HG02981 (cell line): Measurements from ENCODE around the gene PPP4R4.
"Not testable (repeated sequence)": the region's sequence is repeated elsewhere in the genome, so short reads cannot be mapped to it uniquely, and the experiment has no call there.

ENCODE experiments used
- ATAC-seq: cut with Tn5 transposase; IDR thresholded peaks from one replicate; pipeline ENCODE4 v1.9.1; 2021; ENCODE audit warnings: mild to moderate bottlenecking, moderate library complexity; ENCODE audit not compliant: unreplicated experiment

The PPP4R4 gene

DNA sequence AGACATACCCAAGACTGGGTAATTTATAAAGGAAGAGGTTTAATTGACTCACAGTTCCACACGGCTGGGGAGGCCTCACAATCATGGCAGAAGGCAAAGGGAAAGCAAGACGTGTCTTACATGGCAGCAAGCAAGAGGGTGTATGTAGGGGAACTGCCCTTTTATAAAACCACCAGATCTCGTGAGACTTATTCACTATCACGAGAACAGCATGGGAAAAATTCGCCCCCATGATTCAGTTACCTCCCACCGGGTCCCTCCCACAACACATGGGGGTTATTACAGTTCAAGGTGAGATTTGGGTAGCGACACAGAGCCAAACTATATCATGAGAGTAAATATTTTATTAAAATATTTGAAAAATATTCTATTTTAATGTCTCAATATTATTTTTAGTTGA lies 94.5 kb downstream of the PPP4R4 start:
- ATAC-seq = not testable (repeated sequence)

DNA sequence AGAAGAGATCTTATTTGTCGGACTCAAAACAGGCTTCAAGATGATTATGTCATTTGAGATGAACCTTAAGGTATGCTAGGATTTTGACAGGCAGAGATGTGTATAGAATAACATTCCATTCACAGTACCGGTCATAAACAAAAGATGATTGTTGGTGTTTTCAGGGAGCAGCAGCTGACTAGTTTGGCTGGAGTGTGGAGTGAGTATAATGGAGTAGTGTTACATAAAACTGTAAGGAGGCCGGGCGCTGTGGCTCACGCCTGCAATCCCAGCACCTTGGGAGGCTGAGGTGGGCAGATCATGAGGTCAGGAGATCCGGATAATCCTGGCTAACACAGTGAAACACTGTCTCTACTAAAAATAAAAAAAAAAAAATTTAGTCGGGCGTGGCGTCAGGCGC lies 95.0 kb downstream of the PPP4R4 start:
- ATAC-seq = no peak

DNA sequence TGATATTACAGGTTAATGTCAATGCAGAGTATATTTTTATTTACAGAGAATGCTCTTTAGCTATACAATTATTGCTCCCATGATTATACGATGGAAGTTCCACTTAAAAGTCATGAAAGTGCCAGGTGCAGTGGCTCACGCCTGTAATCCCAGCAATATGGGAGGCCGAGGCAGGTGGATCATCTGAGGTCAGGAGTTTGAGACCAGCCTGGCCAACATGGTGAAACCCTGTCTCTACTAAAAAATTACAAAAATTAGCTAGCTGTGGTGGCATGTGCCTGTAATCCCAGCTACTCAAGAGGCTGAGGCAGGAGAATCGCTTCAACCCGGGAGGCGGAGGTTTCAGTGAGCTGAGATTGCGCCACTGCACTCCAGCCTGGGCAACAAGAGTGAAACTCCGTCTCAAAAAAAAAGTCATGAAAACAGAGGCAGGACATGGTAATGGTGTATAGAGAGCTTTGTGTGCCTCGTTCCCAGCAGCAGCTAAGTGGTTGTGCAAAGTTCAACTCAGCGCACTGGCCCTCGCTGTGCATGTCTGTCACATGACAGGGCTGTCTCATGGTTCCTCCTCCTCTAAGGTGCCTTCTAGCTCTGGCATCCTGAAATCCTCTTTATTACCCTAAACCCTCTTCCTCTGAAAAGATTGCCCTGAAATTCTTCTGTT lies 102.9 kb downstream of the PPP4R4 start:
- not testable (repeated sequence) for ATAC-seq

DNA sequence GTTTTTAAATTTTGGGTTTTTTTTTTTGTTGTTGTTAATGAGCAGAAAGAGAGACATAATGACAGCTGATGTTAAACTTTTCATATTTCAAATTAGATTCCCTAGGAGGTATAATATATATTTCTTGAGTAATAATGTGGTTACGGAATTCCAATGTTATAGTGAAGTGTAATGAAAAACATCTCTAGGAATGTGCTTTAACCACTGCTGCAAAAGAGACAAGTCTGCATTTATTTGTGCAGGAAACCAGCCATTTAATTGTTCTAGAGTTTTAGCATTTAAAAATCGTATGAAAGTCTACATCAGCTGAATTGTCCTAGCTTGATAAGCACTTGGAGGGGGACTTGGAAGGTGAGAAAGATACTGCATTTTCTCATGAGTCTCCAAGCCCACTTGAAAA lies 104.6 kb downstream of the PPP4R4 start:
- no peak for ATAC-seq

DNA sequence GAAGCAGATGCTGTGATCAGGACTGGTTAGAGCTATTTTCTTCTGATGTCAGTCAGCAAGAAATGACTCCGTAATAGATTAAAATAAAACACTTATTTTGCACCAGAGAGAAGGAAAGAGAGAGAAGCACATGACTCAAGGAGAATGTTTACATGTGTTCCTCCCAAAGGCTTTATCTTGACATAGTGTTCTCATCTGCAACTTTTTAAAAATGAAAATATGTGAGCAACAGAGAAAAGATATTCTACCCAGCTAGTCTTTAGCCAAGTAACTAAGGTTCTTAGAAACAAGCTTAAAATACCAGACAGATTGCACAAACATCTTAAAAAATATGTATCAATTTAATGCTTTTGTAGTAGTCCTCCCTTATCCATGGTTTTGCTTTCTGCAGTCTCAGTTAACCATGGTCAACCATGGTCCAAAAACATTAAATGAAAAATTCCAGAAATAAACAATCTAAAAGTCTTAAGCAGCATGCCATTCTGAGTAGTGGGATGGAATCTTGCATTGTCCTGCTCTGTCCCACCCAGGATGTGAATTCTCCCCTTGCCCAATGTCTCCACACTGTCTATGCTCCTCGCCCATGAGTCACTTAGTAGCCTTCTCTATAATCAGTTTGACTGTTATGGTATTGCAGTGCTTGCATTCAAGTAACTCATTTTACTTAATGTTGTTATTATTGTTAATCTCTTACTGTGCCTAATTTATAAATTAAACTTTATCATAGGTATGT lies 109.0 kb downstream of the PPP4R4 start:
- ATAC-seq = no peak

DNA sequence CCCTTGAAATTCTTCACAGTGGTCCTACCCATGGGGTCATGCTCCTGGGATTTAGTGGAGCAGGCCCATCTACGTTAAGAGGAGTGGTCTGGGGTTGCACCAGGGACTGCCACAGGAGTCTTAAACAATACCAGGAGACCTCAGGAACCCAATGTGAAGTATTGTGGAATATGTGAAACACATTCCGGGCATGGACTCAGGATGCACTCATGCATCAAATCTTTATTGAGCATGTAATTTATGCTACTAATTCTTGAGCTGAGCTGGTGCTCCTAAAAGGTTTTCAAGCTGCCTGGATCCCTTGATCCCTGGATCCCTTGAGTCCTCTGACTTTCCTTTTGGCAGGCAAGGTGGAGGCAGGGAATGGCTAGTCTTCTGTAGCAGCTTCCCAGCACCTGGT lies 110.1 kb downstream of the PPP4R4 start:
- no peak for ATAC-seq

DNA sequence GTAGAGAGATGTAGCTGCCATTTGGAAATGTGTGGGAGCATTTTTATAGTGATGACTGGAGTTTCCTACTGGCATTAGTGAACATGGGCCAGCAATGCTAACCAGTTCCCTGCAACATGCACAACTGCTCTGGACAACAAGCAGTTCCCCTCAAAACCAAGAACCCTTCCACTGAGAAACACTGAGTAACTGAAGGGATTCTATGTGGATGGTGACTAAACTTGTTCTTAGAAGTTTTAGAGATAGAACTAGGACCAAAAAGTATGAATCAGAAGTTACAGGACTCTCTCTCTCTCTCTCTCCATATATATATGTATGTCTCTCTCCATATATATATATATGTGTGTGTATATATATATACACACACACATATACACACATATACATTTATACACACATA lies 111.0 kb downstream of the PPP4R4 start:
- ATAC-seq = no peak

DNA sequence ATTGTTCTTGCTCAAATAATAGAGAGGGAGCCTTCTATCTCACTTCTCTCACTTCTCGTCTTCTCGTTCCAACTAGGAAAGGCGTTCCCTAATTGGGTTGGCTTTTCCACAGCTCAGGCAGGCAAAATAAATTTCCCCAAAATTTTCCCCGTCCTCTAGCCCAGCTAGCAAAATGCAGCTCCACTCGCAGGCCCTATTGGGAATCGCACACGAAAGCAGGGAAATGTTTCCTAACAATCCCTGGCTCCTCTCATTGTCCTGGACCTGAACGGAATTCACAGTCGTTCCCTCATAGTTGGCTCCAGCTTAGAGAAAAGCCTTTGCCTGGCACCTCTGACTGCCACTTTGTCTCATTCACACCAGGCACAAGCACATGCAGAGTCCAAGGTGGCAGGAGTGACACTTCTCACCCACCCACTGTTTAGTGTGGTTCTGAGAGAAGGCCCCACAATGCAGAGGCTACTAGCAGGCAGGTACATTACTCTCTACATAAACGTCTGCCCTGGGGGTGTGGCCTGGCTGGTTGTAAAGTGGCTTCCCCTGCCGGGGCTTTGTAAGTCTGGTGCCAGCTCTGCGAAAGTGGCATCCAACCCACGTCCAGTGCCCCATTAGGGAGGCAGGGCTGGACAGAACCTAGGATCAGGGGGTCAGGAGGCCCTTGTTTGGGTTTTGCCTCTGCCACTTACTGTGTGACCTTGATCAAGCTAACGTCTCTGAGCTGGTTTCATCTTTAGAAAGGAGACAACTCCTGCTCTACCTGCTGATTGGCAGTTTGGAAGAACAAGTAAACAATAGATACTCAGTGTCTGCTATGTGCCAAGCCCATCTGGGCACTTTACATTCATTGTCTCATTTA lies 114.7 kb downstream of the PPP4R4 start:
- ATAC-seq = no peak

DNA sequence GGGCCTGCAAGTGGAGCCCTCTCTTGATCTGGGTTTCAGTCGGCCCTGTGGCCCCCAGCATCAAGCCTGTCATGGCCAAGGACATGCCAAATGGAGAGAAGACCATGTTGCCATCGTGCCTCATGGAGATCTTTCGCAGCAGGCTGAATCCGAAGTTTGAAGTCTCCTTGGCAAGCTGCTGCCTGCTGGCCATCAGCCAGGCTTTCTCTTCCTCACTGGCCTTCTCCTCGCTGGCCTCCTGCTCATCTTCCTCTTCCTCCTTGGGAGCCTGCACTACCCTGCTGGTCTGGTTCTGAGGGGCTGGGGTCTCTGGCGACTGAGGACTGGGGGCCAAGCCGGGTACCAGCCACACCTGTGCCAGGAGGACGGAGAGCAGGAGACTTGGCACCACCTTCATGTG lies 116.1 kb downstream of the PPP4R4 start:
- no peak for ATAC-seq

DNA sequence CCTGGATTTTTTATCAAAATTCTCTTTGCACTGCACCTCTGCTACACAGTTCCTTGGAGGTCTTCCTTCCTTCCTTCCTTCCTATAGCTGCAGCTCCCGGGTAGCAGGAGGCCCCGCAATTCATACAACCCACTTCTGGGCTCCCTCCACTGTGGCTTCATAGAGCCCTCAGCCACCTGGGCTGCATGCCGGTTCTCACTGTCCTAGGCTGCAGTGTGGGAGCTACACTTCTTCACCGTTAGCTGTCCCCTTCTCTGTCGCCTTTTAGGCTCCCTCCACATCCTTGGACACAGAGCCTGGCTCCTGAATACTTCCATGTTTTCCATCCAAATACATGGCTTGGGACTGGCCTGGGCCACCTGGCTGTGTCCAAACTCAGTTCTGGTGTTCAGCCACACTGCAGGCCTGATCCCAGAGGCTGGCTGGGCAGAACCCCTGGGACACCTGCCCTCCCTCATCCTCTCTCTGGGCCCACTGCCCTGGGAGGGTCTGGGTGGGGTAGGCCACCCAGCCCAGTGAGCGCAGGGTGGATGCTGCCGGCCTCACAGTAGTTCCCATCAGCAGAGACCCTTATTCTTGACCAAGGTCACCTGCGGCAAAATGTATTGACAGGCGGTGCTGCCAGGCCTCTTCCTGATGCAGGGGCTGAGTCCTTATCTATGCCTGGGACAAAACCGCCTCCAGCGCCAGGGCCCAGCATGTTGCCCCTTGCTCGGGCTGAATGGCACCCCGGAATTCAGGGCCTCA lies 117.2 kb downstream of the PPP4R4 start:
- ATAC-seq = no peak

DNA sequence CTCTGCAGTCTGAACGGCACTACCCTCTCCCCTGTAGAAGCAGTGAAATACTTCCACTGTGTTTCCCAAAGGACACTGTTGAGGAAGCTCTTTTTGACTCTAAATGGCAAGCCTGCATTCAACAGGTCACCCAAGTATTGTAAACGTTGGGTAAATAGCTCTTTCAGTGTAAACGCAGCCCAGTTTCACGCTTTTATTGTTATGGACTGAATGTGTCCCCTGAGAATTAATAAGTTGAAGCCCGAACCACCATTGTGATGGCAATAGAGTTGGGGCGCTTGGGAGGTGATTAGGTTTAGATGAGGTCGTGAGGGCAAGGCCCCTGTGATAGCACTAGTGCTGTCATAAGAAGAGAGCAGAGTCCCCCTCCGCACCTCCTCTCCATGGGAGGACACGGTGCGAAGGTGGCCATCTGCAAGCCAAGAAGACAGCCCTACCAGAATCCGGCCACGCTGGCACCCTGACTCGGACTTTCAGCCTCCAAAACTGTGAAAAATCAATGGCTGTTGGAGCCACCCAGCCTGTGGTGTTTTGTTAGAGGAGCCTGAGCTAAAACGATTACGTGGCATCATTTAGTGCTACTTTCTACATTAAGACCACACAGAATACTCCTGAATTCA lies 117.9 kb downstream of the PPP4R4 start:
- no peak for ATAC-seq

DNA sequence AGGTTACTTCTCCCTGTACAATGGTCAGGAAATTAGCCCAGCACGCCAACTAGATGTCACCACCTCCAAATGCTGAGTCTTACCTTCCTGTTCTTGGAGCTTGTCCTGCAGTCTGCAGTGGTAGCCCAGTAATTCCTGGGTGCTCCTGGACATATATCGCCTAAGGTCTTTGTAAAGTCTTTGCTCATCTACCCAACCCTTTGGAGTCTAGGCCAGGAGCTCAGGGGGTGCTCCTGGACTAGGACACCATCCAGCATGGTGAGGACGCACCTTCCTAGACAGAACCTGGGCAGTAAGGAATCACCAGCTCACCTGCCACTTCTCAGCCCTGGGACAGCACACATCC lies 118.4 kb downstream of the PPP4R4 start:
- ATAC-seq = no peak

DNA sequence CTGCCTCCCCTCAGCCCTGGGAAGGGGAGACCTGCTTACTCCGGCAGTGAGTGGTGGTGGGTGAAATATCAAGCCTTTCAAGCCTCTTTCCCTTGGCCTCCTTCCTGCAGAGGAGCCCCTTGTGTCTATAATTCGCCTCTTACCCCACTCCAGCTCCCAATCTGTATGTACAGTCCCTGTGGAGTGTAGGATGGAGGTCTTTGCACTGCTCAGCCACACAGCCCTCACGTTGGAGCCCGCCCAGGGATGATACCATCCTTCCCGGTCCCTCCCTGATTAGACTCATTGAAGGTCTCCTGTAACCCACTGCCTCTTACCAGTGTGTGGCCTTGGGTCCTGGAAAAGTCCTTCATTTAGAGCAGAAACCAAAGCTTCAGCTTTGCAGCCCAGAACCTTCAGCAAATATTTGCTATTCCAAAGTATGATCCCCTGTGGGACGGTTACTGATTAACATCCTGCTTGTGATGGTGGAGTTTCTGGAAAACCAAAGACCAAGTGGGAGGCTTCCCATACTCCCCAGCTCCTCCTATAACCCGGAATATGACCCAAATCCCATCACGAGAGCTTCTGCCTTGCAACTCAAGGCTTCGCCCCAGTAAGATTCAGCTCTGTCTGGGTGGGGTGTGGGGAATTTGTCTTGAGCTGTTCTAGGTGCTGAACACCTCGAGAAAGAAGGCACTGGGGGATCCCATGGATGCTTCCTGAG lies 118.9 kb downstream of the PPP4R4 start, which contains the start of gene SERPINA10:
TSS of gene SERPINA10 (minus strand) at position 397 of the 706 bp plus-strand sequence. CDS start 2,675 bp downstream, outside the sequence.
- ATAC-seq = no peak

DNA sequence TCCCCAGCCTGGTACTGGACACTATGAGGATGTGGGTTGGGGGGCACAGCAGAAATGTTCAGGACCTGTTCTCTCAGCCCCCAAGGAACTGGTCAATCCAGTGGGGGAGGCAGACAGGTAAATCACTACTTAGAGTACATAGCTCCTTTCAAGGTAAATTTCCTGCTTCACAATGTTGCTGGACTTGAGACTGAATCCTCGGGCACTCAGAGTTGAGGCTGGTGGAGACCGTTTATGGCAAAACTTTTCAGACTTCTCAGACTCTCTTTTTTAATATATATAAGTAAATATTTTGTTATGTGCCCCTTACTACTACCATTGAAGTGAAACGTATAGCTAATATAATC lies 119.4 kb downstream of the PPP4R4 start:
- no peak for ATAC-seq

DNA sequence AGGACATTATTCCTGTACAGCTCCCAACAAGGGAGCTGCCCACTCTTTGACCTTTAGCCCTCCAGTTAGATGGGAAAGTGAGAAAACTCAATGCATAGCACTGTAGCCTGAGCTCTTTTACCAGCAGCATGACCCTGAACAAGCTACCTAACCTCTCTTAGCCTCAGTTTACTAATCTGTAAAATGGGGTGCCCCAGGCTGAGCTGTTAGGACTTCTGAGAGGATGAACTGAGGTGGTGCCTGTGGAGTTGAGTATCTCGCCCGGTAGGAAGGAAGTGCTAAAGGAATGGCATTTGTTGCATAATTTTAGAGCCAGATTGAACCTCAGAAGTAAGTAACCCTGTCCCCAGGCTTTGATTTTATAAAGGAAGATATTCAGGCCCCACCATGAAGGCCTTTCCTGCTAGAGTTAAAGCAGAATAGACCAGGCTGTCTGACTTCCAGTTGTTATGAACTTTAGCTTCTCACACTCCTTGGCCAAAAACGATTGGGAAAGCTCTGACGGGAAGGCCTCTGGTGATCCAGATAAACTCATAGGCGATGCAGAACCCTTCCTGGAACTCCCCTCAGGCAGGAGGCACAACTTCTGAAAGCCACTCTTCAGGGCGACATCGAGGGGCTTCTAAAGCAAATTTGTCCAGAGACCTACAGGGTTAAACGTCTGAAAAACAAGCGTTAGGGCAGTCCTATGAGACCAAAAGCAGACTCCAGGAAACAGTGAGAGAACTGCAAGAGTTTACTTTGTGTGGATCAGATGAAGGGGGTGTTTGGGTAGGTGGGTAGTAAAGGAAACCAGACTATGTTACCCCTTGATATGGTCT lies 121.4 kb downstream of the PPP4R4 start:
- no peak for ATAC-seq

DNA sequence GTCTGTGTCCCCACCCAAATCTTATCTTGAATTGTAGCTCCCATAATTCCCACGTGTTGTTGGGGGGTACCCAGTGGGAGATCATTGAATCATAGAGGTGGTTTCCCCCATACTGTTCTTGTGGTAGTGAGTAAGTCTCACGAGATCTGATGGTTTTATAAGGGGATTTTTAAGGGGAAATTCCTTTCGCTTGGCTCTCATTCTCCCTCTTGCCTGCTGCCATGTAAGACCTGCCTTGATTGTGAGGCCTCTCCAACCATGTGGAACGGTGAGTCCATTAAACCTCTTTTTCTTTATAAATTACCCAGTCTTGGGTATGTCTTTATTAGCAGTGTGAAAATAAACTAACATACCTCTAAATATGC lies 122.0 kb downstream of the PPP4R4 start:
- ATAC-seq = not testable (repeated sequence)

DNA sequence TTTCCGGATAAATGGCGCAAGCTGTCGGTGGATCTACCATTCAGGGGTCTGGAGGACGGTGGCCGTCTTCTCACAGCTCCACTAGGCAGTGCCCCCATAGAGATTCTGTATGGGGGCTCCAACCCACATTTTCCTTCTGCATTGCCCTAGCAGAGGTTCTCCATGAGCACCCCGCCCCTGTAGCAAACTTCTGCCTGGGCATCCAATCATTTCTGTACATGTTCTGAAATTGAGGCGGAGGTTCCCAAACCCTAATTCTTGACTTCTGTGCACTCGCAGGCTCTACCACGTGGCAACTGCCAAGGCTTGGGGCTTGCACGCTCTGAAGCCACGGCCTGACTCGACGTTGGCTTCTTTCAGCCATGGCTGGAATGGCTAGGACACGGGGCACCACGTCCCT lies 124.0 kb downstream of the PPP4R4 start:
- ATAC-seq = no peak

DNA sequence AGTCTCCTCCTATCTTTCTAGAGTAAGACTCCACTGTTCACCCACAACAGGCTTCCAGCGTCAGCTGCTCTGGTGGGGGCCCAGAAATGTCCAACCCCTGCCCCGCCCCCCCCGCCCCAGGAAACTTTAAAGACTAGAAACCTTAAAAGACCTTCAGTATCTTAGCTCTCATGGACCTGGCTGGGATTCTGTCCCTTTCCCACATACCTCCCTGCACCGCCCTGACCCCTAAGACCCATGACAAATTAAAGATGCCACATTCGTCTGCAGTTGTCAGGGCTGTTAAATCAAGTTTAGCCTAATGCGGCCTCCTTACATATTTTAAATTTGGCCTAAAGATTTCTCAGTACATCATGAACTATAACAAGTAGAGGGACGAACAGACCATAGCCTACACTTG lies 129.0 kb downstream of the PPP4R4 start:
- no peak for ATAC-seq

DNA sequence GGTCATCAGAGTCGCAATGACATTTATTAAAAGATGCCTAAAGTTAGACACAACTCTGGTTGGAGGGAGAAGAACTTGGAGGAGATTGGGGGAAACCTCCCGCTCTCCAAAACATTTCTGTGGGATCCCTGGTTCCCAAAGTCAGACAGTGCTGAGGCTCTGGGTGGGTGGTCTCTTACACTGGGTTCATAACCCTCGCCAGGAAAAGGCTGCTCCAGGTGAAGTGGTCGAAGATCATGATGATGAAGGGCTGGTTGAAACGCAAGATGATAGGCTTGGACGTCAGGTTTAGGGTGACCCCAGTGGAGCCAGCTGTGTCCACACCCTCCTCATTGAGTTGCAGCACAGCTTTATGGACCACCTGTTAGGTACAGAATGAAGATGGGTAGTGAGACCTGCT lies 130.1 kb downstream of the PPP4R4 start:
- no peak for ATAC-seq
